Loucy (cell line): ENCODE data around the gene CNOT6.
A peak's percentile ranks its signal among the peaks of the same experiment; 100 is the strongest.

ENCODE experiments used
- H2AFZ ChIP-seq: fragments of 200-600 bp; sonication (generic); 2 replicates; pipeline ENCODE4 v1.6.0; 2016; ENCODE audit warnings: antibody characterized with exemption, mild to moderate bottlenecking, low read length, moderate library complexity
- H3F3A ChIP-seq: fragments of 200-600 bp; 2 replicates; pipeline ENCODE4 v1.6.0; 2016; ENCODE audit warnings: antibody characterized with exemption, low read depth, mild to moderate bottlenecking
- H3K27me3 ChIP-seq: fragments of 200-600 bp; sonication (generic); 2 replicates; pipeline ENCODE4 v1.6.1; 2014; ENCODE audit warnings: low read length, mild to moderate bottlenecking; ENCODE audit not compliant: insufficient read depth, poor library complexity, severe bottlenecking
- H3K36me3 ChIP-seq: fragments of 200-600 bp; sonication (generic); 2 replicates; pipeline ENCODE4 v1.6.1; 2016; ENCODE audit warnings: low read length; ENCODE audit not compliant: insufficient read depth
- H3K4me1 ChIP-seq: fragments of 200-600 bp; sonication (generic); 2 replicates; pipeline ENCODE4 v1.5.1; 2014; ENCODE audit warnings: low read length, mild to moderate bottlenecking; ENCODE audit not compliant: insufficient read depth, poor library complexity, severe bottlenecking
- H3K4me2 ChIP-seq: fragments of 200-600 bp; sonication (generic); 2 replicates; pipeline ENCODE4 v1.6.0; 2014; ENCODE audit warnings: antibody characterized with exemption, low read length, low read depth, mild to moderate bottlenecking; ENCODE audit not compliant: poor library complexity, severe bottlenecking
- H3K4me3 ChIP-seq: fragments of 200-600 bp; sonication (generic); 2 replicates; pipeline ENCODE4 v1.5.1; 2014; ENCODE audit warnings: low read length, mild to moderate bottlenecking, mixed read lengths; ENCODE audit not compliant: poor library complexity, severe bottlenecking
- H3K79me2 ChIP-seq: fragments of 200-600 bp; sonication (generic); 2 replicates; pipeline ENCODE4 v1.6.1; 2014; ENCODE audit warnings: low read length; ENCODE audit not compliant: insufficient read depth
- H3K9ac ChIP-seq: fragments of 200-600 bp; sonication (generic); 2 replicates; pipeline ENCODE4 v1.6.0; 2014; ENCODE audit warnings: mild to moderate bottlenecking, low read depth, low read length, moderate library complexity; ENCODE audit not compliant: poor library complexity, severe bottlenecking
- H3K9me2 ChIP-seq: fragments of 200-600 bp; sonication (generic); replicated peaks from 2 replicates; pipeline ENCODE4 v1.6.1; 2016; ENCODE audit warnings: low read depth, low read length, mixed read lengths
- H3K9me3 ChIP-seq: fragments of 200-600 bp; sonication (generic); 2 replicates; pipeline ENCODE4 v1.6.1; 2014; ENCODE audit warnings: mild to moderate bottlenecking, antibody characterized with exemption, low read length, low read depth; ENCODE audit not compliant: insufficient read depth
- H4K20me1 ChIP-seq: fragments of 200-600 bp; sonication (generic); 2 replicates; pipeline ENCODE4 v1.6.0; 2014; ENCODE audit warnings: antibody characterized with exemption, low read length, mild to moderate bottlenecking; ENCODE audit not compliant: insufficient read depth, poor library complexity, severe bottlenecking
- CTCF ChIP-seq: fragments of 200-600 bp; sonication (generic); conservative IDR thresholded peaks from 2 replicates; pipeline ENCODE4 v1.5.1; 2014; ENCODE audit warnings: mild to moderate bottlenecking, antibody characterized with exemption, low read length
- EZH2phosphoT487 ChIP-seq: fragments of 200-600 bp; IDR thresholded peaks from 2 replicates; pipeline ENCODE4 v1.6.1; 2018; ENCODE audit warnings: antibody characterized with exemption, mild to moderate bottlenecking, moderate library complexity, borderline replicate concordance

CNOT6 gene

GRCh38 chr5:180603076-180603594 lies 109.0 kb downstream of the CNOT6 start:
- TF ChIP-seq EZH2phosphoT487: no peak
- TF ChIP-seq CTCF: no peak
- Histone ChIP-seq H3K27me3 (no peaks in the 10 kb centered on the region), H2AFZ (no peak overlapping the region), H3K9me3 (no peaks in the 10 kb centered on the region), H3K4me3 (no peak overlapping the region), H3K79me2 (no peaks in the 10 kb centered on the region), H3K4me2 (no peak overlapping the region), H3K9me2 (no peaks in the 10 kb centered on the region), H3F3A (no peaks in the 10 kb centered on the region), H3K4me1 (no peaks in the 10 kb centered on the region), H3K9ac (no peak overlapping the region), H4K20me1 (no peaks in the 10 kb centered on the region), H3K36me3 (no peaks in the 10 kb centered on the region)

GRCh38 chr5:180604271-180604670 lies 110.1 kb downstream of the CNOT6 start:
- Histone ChIP-seq H2AFZ (no peak overlapping the region), H3K36me3 (no peaks in the 10 kb centered on the region), H3K4me3 (no peak overlapping the region), H3K4me2 (no peak overlapping the region), H3K9me3 (no peaks in the 10 kb centered on the region), H3K79me2 (no peaks in the 10 kb centered on the region), H3K27me3 (no peaks in the 10 kb centered on the region), H3K9me2 (no peaks in the 10 kb centered on the region), H3F3A (no peaks in the 10 kb centered on the region), H4K20me1 (no peaks in the 10 kb centered on the region), H3K9ac (no peak overlapping the region), H3K4me1 (no peaks in the 10 kb centered on the region)
- TF ChIP-seq EZH2phosphoT487 (no peak), CTCF (no peak)

GRCh38 chr5:180605554-180606214 lies 111.5 kb downstream of the CNOT6 start:
- H3K9ac ChIP-seq: no peak overlapping the region
- H3K79me2 ChIP-seq: no peaks in the 10 kb centered on the region
- H4K20me1 ChIP-seq: no peaks in the 10 kb centered on the region
- H2AFZ ChIP-seq: no peak overlapping the region
- H3K36me3 ChIP-seq: no peaks in the 10 kb centered on the region
- H3K27me3 ChIP-seq: no peaks in the 10 kb centered on the region
- no peaks in the 10 kb centered on the region for H3K9me3 ChIP-seq
- H3K9me2 ChIP-seq: no peaks in the 10 kb centered on the region
- H3K4me1 ChIP-seq: no peaks in the 10 kb centered on the region
- no peak for TF ChIP-seq EZH2phosphoT487
- peak; percentile 64 for TF ChIP-seq CTCF
- H3K4me2 ChIP-seq: no peak overlapping the region
- H3F3A ChIP-seq: no peaks in the 10 kb centered on the region
- no peak overlapping the region for H3K4me3 ChIP-seq
